ENCODE results near the gene VCL.

The VCL gene

GRCh38 chr10:73973427-73973826 lies 24.5 kb upstream of the VCL start:
- no peak overlapping the region for H3K4me3 ChIP-seq (replicated peaks in 1 of 2; ENCODE audit: low read depth in 2 of 2, low read length in 2 of 2)
- no peak for DNase-seq (ENCODE audit: low read depth in 2 of 2)
- no peak for TF ChIP-seq CTCF (IDR thresholded peaks at IDR 0.05; ENCODE audit: low read depth, low read length)

- H3K4me3 ChIP-seq (replicated peaks in 1 of 2; ENCODE audit: low read depth in 2 of 2, low read length in 2 of 2): no peak overlapping the region
- no peak for DNase-seq (ENCODE audit: low read depth in 2 of 2)
- TF ChIP-seq CTCF (IDR thresholded peaks at IDR 0.05; ENCODE audit: low read depth, low read length): no peak
These were observed 23.5 kb upstream of the VCL start for GRCh38 chr10:73974309-73974946.

- no peak overlapping the region for H3K4me3 ChIP-seq (replicated peaks in 1 of 2; ENCODE audit: low read depth in 2 of 2, low read length in 2 of 2)
- no peak for TF ChIP-seq CTCF (IDR thresholded peaks at IDR 0.05; ENCODE audit: low read depth, low read length)
- DNase-seq (ENCODE audit: low read depth in 2 of 2): no peak
These were observed 22.5 kb upstream of the VCL start for GRCh38 chr10:73975388-73975787.

- TF ChIP-seq CTCF (IDR thresholded peaks at IDR 0.05; ENCODE audit: low read depth, low read length): no peak
- H3K4me3 ChIP-seq (replicated peaks in 1 of 2; ENCODE audit: low read depth in 2 of 2, low read length in 2 of 2): no peak overlapping the region
- no peak for DNase-seq (ENCODE audit: low read depth in 2 of 2)
These were observed 18.6 kb upstream of the VCL start for GRCh38 chr10:73979141-73979808.

- DNase-seq (ENCODE audit: low read depth in 2 of 2): no peak
- no peak for TF ChIP-seq CTCF (IDR thresholded peaks at IDR 0.05; ENCODE audit: low read depth, low read length)
- H3K4me3 ChIP-seq (replicated peaks in 1 of 2; ENCODE audit: low read depth in 2 of 2, low read length in 2 of 2): no peak overlapping the region
These were observed 18.0 kb upstream of the VCL start for GRCh38 chr10:73979809-73980433.

GRCh38 chr10:73981812-73982211 lies 16.1 kb upstream of the VCL start:
- H3K4me3 ChIP-seq (replicated peaks in 1 of 2; ENCODE audit: low read depth in 2 of 2, low read length in 2 of 2): no peak overlapping the region
- TF ChIP-seq CTCF (IDR thresholded peaks at IDR 0.05; ENCODE audit: low read depth, low read length): no peak
- no peak for DNase-seq (ENCODE audit: low read depth in 2 of 2)

Measured in cardiac fibroblast (primary cell).